ENCODE measurements around the gene ZBED1.

DNA sequence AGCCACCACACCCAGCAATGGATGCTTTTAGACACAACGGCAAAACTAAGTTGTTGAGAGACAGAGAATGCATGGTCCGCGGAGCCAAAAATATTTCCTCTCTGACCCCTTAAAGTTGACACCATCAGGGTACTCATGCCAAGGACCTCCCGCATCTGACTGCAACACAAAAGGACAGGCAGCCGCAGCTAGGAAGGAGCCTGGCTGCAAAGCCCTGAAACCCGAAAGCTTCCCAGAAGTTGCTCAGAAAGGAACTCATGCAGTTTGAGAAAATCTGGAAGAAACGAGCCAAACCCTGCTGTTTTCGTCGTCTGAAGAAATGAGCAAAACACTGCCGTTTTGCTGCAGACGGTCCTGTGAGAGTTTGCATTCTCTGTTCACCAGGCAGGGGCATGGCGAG is 16.5 kb downstream of the ZBED1 start:
- TF ChIP-seq, protein P1, sequence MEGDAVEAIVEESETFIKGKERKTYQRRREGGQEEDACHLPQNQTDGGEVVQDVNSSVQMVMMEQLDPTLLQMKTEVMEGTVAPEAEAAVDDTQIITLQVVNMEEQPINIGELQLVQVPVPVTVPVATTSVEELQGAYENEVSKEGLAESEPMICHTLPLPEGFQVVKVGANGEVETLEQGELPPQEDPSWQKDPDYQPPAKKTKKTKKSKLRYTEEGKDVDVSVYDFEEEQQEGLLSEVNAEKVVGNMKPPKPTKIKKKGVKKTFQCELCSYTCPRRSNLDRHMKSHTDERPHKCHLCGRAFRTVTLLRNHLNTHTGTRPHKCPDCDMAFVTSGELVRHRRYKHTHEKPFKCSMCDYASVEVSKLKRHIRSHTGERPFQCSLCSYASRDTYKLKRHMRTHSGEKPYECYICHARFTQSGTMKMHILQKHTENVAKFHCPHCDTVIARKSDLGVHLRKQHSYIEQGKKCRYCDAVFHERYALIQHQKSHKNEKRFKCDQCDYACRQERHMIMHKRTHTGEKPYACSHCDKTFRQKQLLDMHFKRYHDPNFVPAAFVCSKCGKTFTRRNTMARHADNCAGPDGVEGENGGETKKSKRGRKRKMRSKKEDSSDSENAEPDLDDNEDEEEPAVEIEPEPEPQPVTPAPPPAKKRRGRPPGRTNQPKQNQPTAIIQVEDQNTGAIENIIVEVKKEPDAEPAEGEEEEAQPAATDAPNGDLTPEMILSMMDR (IDR thresholded peaks at IDR 0.05 in 8 of 11, conservative IDR thresholded peaks at IDR 0.05 in 3 of 11) = no peak
- no peak for TF ChIP-seq POLR2AphosphoS5 (IDR thresholded peaks at IDR 0.05)
